ENCODE data around the gene TBX6. TPM values are rescaled to one million over a fixed set of nuclear protein-coding genes. Genes with fewer than 3 reads are reported as not detected.

The TBX6 gene
- total RNA-seq, 1 experiment from 2014 or later, result 1.6 TPM

DNA sequence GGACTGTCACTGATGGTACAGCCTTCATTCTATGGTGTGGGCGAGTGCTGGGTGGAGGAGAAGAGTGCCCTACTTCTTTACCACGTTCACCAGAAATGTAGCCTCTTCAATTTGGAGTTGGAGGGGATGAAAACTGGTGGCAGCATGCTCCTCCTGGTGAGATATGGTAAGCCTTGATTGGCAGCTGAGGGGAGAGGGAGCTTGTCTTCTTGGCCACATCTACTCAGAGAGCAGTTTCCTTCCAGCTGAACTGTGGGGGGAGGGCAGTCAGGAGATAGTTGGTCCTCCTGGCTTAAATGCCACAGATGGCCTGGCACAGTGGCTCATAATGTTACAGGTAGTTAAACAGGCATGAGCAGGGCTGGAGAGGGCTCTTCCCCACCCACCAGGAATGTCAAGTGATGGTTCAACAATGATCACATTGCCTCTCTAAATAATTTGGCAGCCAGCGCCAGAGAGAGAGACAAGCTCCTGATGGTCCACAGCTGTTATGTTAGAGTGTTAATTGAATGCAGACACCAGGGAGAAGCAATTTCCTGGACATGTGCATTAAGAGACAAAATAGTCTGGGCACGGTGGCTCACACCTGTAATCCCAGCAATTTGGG is 40.2 kb upstream of the TBX6 start:
- Histone ChIP-seq H3K4ac (ENCODE audit: low read depth, low read length) (no peak overlapping the region), H3K9ac (ENCODE audit: extremely low read depth, insufficient read length, low read length) (no peak overlapping the region), H3K9me3 (ENCODE audit: control insufficient read depth, low read depth, low read length) (no peaks in the 10 kb centered on the region), H4K91ac (ENCODE audit: insufficient read length, low read depth, low read length) (no peak overlapping the region), H3K27me3 (ENCODE audit: insufficient read depth, low read length) (no peaks in the 10 kb centered on the region), H2AK5ac (ENCODE audit: insufficient read length, low read length) (no peak overlapping the region), H3K56ac (ENCODE audit: insufficient read length, low read depth, low read length) (no peak overlapping the region), H3K18ac (ENCODE audit: insufficient read length, low read depth, low read length) (no peak overlapping the region), H2BK5ac (ENCODE audit: insufficient read length, low read length) (no peak overlapping the region), H2BK120ac (ENCODE audit: low read depth, low read length, poor library complexity, severe bottlenecking) (no peak overlapping the region), H2BK20ac (ENCODE audit: low read depth, low read length, poor library complexity, severe bottlenecking) (no peak overlapping the region), H3K4me1 (ENCODE audit: insufficient read depth, low read length) (no peaks in the 10 kb centered on the region), H4K8ac (replicated peaks; ENCODE audit: insufficient read length, low read depth, low read length) (no peak overlapping the region), H4K5ac (ENCODE audit: insufficient read length, low read depth, low read length) (no peak overlapping the region), H3K23ac (ENCODE audit: insufficient read length, low read depth, low read length) (no peak overlapping the region), H3K14ac (ENCODE audit: insufficient read depth, low read length) (no peak overlapping the region), H4K20me1 (ENCODE audit: control insufficient read depth, insufficient read depth, insufficient read length) (no peaks in the 10 kb centered on the region), H2BK15ac (ENCODE audit: low read depth, low read length) (no peak overlapping the region), H3K79me1 (ENCODE audit: insufficient read depth, low read depth, low read length, poor library complexity, severe bottlenecking) (no peaks in the 10 kb centered on the region), H3K79me2 (ENCODE audit: insufficient read depth, low read length) (no peaks in the 10 kb centered on the region), H3K27ac (ENCODE audit: insufficient read length, low read depth, low read length) (no peak overlapping the region), H2BK12ac (ENCODE audit: insufficient read length, low read depth, low read length) (no peak overlapping the region), H3K4me2 (ENCODE audit: insufficient read depth, insufficient read length, low read length) (no peak overlapping the region), H3T11ph (ENCODE audit: low read length) (no peak overlapping the region), H2AFZ (ENCODE audit: low read length) (no peak overlapping the region), H3K23me2 (ENCODE audit: insufficient read length, low read depth, low read length, poor library complexity, severe bottlenecking) (no peaks in the 10 kb centered on the region)
- WGBS (ENCODE audit: extremely low coverage, insufficient read length, low lambda C conversion rate), result no CpG with 5 or more reads among the region's 4 CpGs
- TF ChIP-seq, protein P1, sequence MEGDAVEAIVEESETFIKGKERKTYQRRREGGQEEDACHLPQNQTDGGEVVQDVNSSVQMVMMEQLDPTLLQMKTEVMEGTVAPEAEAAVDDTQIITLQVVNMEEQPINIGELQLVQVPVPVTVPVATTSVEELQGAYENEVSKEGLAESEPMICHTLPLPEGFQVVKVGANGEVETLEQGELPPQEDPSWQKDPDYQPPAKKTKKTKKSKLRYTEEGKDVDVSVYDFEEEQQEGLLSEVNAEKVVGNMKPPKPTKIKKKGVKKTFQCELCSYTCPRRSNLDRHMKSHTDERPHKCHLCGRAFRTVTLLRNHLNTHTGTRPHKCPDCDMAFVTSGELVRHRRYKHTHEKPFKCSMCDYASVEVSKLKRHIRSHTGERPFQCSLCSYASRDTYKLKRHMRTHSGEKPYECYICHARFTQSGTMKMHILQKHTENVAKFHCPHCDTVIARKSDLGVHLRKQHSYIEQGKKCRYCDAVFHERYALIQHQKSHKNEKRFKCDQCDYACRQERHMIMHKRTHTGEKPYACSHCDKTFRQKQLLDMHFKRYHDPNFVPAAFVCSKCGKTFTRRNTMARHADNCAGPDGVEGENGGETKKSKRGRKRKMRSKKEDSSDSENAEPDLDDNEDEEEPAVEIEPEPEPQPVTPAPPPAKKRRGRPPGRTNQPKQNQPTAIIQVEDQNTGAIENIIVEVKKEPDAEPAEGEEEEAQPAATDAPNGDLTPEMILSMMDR (conservative IDR thresholded peaks at IDR 0.05), result no peak
- Mint-ChIP-seq H3K4me1 (0 out of 4 replicates have a peak, but pooled peaks cover 0 to 2% of the 10 kb centered on the region in 2 experiments), H3K27me3 (ENCODE audit: low read depth) (no peaks in the 10 kb centered on the region; the same call in 1 of the 2 replicates), H3K4me3 (no peak overlapping the region), H3K9me3 (peaks cover 0 to 2% of the 10 kb centered on the region in 2 experiments; a peak in 1 of 5 replicates), H3K27ac (peak overlapping the region in 1 of 3 experiments; percentile 48; a peak in 1 of 7 replicates), H3K36me3 (ENCODE audit: insufficient read depth in 1 of 3, low read depth in 3 of 3) (peaks cover 0 to 1% (median 0%) of the 10 kb centered on the region in 3 experiments; a peak in 1 of 7 replicates)
- DNase-seq, result no peak

All from H9 (cell line).